HG03060 (cell line): Measurements from ENCODE around the gene SHBG.
"Not testable (repeated sequence)": the region's sequence is repeated elsewhere in the genome, so short reads cannot be mapped to it uniquely, and the experiment has no call there.

Experiments
- ATAC-seq: cut with Tn5 transposase; IDR thresholded peaks from one replicate; pipeline ENCODE4 v1.9.1; 2021; ENCODE audit warnings: low read depth, moderate number of reproducible peaks; ENCODE audit not compliant: unreplicated experiment

Gene SHBG

DNA sequence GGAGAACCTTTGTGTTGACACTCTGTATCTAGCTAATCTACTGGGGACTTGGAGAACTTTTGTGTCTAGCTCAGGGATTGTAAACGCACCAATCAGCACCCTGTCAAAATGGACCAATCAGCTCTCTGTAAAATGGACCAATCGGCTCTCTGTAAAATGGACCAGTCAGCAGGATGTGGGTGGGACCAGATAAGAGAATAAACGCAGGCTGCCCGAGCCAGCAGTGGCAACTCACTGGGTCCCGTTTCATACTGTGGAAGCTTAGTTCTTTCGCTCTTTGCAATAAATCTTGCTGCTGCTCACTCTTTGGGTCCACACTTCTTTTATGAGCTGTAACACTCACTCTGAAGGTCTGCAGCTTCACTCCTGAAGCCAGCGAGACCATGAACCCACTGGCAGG is 11.7 kb downstream of the SHBG start:
- not testable (repeated sequence) for ATAC-seq

GRCh38 chr17:7644775-7645174 is 14.8 kb downstream of the SHBG start:
- ATAC-seq: no peak

DNA sequence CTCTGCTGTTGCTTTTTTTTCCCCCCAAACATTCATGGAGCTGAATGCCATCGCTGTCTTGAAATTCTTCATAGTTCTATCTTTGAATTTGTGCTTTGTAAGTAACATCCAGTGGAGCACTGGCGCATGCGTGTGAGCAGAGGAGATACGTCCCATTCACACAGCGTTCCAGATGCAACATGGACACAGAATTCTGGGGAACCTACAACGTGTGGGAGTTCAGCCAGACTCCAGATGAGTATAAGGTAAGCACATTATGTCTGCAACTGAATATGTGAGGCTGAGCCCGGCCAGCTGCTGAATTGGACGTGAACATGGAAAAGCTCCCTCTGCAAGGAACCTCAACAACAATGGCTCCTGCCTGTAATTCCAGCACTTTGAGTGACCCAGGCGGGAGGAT is 16.5 kb downstream of the SHBG start:
- ATAC-seq: no peak

- ATAC-seq: no peak
Measured at GRCh38 chr17:7647018-7647417, 17.1 kb downstream of the SHBG start.

- ATAC-seq: no peak
Measured at GRCh38 chr17:7650509-7651096, 20.7 kb downstream of the SHBG start, which contains the start of gene ATP1B2. ATP1B2 (plus strand) TSS chr17:7650926; CDS start chr17:7651519, 593 bp downstream.

DNA sequence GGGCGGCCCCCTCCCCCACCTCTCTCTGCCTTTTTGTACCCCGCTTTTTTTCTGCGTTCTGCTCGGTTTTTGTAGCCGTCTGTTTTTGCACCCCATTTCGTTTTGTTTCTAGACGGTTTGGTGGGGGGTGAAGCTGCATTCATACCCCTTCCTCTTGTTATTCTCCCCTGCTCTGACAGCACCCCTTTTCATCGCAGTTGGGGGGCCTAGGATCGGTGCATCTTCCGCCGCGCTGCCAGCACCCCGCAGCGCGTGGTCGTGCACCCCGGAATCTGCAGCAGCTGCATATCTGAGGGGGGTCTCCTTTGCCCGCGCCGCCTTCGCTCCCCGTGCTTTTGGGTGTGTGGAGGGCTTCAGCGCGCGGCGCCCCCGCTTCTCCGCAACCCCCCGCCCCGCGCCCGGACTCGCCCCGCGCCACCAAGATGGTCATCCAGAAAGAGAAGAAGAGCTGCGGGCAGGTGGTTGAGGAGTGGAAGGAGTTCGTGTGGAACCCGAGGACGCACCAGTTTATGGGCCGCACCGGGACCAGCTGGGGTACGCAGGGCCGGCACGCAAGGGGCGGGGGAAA is 21.2 kb downstream of the SHBG start:
- ATAC-seq: no peak

GRCh38 chr17:7651665-7652387 is 21.9 kb downstream of the SHBG start:
- no peak for ATAC-seq

GRCh38 chr17:7652388-7653356 is 22.7 kb downstream of the SHBG start:
- no peak for ATAC-seq

- no peak for ATAC-seq
Measured at GRCh38 chr17:7654832-7655540, 25.1 kb downstream of the SHBG start.

DNA sequence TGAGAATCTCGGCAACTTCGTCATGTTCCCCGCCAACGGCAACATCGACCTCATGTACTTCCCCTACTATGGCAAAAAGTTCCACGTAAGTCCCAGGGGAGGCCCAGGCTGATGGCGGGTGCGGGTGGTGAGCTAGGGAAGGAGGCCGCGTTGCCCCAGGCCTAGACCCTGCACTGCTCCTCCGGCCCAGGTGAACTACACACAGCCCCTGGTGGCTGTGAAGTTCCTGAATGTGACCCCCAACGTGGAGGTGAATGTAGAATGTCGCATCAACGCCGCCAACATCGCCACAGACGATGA is 25.6 kb downstream of the SHBG start:
- ATAC-seq: no peak

- no peak for ATAC-seq
Measured at GRCh38 chr17:7656958-7657609, 27.1 kb downstream of the SHBG start.

GRCh38 chr17:7667656-7668406 is 37.9 kb downstream of the SHBG start:
- no peak for ATAC-seq

DNA sequence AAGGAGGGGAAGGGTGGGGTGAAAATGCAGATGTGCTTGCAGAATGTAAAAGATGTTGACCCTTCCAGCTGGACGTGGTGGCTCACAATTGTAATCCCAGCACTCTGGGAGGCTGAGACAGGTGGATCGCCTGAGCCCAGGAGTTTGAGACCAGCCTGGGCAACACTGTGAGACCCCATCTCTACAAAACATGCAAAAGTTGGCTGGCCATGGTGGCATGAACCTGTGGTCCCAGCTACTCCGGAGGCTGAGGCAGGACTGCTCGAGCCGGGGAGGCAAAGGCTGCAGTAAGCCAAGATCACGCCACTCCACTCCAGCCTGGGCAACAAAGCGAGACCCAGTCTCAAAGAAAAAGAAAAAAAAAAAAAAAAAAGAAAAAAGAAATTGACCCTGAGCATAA is 38.5 kb downstream of the SHBG start:
- ATAC-seq: no peak

DNA sequence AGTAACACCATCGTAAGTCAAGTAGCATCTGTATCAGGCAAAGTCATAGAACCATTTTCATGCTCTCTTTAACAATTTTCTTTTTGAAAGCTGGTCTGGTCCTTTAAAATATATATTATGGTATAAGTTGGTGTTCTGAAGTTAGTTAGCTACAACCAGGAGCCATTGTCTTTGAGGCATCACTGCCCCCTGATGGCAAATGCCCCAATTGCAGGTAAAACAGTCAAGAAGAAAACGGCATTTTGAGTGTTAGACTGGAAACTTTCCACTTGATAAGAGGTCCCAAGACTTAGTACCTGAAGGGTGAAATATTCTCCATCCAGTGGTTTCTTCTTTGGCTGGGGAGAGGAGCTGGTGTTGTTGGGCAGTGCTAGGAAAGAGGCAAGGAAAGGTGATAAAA is 43.3 kb downstream of the SHBG start:
- no peak for ATAC-seq

GRCh38 chr17:7674934-7675333 is 45.0 kb downstream of the SHBG start:
- ATAC-seq: no peak

DNA sequence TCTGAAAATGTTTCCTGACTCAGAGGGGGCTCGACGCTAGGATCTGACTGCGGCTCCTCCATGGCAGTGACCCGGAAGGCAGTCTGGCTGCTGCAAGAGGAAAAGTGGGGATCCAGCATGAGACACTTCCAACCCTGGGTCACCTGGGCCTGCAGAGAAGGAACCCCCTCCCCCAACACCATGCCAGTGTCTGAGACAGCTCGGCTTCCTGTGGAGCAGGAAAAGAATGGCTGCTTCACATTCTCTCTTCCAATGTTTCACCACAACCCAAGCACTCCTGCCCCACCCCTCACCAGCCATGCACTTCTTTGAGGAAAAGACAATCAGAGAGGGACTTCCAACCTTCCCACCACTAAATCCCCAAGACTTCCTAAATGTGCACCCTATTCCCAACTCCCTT is 46.6 kb downstream of the SHBG start:
- no peak for ATAC-seq

- no peak for ATAC-seq
Measured at GRCh38 chr17:7677388-7678067, 47.6 kb downstream of the SHBG start.
